Posterior vena cava (tissue), 2 donors: ENCODE measurements around the gene SLC38A10. TPM values are rescaled to one million over a fixed set of nuclear protein-coding genes. Genes with fewer than 3 reads are reported as not detected.

Source experiments
- DNase-seq: peaks from one replicate; pipeline ENCODE4 v3.0.0-alpha.2; 2020; ENCODE audit warnings: low spot score
- intact Hi-C, 2 donors: fragments of 100-400 bp; cut with DNase I; formaldehyde crosslinking; loops; one replicate each; pipeline versions ENCODE4 v1.14.1 to v1.14.2; 2022 to 2023
- total RNA-seq, 2 donors: library from RNA; stranded (reverse); fragmentation: NEBNext Ultra II Directional; extraction: Animal tissue kit (Norgen Biotek cat#: 25700); gene quantifications; one replicate each; pipeline ENCODE4 v1.2.1, GENCODE V29; 2021
- donor health status: DM: yes; HTN: yes; CAD: no.
- donor health status: DM: yes; HTN: yes; CAD: no.

The SLC38A10 gene
- total RNA-seq, 2 donors from 2014 or later: 59.6 to 85.1 TPM

DNA sequence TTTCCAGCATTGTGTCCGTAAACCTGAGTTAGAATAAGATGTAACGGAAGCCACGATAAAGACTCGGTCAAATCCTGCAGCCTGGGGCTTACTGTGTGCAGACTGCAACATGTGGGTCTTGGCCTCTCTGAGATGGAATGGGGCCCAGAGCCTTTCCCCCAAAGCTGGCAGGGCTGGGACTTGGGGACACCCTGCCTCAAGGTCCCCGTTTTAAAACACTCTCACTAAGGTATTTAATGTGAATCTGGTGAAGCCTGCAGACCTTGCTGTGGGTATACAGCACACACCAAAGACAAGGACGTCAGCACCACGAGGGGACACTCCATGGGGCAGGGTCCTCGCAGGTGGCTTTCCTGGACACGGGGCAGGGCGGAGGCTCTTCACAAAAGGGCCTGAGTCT, 53.9 kb downstream of the SLC38A10 start:
- intact Hi-C loops: loop anchor here (5.0 to 10.0 kb wide), 2 partner anchors 96 to 99 kb away; no protein-coding TSS in a partner anchor
- no peak for DNase-seq

DNA sequence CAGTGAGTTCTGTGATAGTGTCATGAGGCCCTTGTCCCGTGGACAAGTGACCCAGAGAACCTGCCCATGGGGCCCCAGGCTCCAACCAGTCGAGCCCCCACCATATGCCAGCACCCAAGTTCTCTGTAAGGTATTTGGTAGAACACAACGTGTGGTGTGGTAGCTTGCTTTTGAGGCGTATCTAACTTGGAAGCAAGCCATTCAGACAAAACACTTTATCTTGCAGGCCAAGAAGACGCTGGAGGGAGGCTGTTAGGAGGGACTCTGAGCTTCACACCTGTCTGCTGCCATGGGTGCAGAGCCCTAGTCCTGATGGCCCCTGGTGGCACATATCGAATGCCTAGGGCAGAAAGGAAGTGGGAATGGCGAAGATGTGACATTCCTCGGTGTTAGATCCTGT, 54.3 kb downstream of the SLC38A10 start:
- DNase-seq: no peak
- intact Hi-C loops: loop anchor here (5.0 to 10.0 kb wide), 2 partner anchors 96 to 98 kb away; no protein-coding TSS in a partner anchor

DNA sequence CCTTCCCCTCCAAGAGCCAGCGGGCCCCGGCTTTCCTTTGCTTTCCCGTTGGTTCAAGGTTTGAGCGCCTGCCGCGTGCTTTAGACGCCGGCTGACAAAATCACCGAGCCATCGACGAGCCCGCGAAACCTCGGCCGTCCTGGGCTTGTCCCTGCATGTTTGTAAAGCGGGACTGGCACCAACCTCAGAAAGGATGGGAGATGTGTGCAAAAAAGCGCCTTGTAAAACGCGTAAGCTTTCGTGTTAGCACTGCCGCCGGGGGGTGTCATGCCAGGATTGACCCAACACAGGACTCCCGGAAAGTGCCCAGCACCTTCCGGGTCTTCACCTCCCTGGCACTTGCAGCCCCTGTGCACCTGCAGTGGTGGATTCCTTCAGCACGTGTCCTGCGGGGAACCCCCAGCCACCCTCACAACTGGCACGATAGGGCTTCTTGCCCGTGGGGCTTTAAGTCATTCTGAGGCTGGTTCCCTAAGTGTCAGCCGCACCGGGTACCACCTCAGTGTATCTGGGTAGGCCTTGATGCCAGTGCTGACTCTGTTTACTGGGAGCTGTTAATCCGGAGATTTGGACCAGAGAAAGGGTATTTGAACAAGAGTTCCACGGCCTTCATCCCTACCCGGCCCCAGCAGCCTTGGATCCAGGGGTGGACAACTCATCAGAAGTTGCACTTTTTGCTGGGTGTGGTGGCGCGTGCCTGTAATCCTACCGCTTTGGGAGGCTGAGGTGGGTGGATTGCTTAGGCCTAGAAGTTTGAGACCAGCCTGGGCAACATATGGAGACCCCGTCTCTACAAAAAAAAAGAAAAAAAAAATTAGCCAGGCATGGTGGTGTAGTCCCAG, 55.2 kb downstream of the SLC38A10 start:
- intact Hi-C loops: loop anchor here (5.0 to 10.0 kb wide), 2 partner anchors 95 to 98 kb away; no protein-coding TSS in a partner anchor
- DNase-seq: no peak

DNA sequence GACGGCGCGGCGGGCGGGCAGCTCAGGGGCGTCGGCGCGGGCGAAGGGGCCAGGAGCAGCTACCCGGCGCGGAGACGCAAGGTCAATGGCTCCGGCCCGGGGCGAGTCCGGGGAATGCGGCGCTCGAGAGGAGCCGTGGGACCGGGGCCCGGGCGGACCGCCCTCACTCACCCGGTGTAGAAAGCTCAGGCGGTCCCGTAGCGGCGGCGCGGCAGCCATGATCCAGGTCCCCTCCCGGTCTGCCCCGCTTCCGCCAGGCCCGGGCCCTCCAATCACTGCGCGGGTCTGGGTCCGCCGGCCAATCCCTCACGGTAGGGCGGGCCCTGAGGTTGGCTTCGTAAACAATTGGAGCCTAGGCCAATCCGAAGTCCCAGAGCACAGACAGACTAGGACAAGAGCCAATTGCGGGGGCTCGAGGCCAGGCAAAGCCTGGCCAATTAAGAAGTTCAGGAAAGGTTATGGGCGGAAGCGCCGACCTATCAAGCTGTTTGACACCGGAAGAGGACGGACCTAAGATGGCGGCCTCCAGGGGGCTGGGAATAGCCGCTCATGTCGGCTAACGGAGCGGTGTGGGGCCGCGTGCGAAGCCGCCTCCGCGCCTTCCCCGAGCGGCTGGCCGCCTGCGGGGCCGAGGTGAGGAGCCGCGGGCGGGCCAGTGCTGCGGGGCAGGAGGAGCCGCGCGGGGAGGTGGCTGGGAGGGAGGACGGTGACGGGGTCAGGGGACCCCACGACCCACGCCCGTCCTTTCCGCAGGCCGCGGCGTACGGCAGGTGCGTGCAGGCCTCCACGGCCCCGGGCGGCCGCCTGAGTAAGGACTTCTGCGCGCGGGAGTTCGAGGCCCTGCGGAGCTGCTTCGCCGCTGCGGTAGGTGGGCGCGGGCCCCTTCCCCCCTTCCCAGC, 56.0 kb downstream of the SLC38A10 start, which contains the start of the genes NDUFAF8 and TEPSIN:
Gene NDUFAF8 (plus strand): TSS at position 504 of the 899 bp plus-strand sequence. CDS start 46 bp downstream, at position 550.
Gene TEPSIN (minus strand): TSS at position 241 of the 899 bp plus-strand sequence. CDS start 22 bp downstream, at position 219.
- DNase-seq: peak; percentile 98
- intact Hi-C loops: no loop called here

DNA sequence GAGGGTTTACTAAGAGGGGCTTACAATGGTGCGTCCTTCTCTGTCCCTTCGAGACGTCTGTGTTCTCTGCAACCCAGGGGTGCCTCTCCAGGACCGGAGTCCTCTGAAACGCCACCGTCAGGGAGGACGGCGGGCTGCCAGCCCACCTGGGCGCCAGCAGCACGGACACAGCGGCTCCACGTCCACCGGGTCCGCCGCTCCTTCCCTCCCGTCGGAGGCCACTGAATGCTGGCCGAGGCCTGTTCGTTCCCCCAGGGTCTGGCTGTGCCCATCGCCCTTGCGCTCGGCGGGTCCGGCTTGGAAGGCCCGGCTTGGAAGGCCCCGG, 56.7 kb downstream of the SLC38A10 start:
- DNase-seq: no peak
- intact Hi-C loops: no loop called here

DNA sequence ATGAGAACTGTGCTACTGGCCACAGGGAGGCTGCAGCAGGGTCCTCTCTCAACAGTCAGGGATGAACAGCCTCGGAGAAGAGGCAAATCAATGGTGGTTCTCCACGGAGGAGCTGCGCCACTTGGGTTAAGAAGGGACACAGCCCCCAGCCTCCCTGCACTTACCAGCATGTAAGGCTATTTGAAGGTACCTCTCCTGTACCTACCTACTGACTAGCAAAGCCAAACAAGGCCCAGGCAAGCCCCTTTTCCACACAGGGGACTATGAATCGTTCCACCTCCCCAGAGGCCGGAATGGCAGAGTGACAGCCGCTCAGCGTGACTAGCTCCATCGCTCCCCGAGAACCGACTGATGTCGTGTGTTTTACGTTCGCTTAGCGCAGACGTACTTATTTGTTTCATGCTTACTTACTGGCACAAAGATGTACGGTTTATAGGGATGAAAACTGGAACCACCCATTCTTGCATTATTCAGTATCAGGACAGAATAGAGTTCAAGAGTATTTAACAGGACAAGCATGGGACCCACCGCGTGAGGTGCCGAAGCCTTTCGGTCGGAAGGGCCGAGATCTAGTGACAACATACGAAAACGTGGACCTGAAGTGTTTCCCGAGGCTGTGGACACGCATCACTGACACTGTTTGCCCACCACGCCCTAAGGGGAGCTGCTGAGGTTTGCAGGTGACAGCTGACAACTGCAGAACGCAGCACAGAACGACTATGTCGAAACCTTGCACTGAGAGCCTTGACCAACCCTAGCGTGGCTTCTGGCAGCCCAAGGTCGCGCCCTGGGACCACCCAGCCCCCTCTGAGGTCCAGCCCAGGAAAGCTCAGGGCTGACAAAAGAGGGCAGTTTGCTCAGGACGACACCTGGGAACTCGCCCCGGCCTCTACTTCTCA, 57.3 kb downstream of the SLC38A10 start:
- intact Hi-C loops: no loop called here
- DNase-seq: no peak

DNA sequence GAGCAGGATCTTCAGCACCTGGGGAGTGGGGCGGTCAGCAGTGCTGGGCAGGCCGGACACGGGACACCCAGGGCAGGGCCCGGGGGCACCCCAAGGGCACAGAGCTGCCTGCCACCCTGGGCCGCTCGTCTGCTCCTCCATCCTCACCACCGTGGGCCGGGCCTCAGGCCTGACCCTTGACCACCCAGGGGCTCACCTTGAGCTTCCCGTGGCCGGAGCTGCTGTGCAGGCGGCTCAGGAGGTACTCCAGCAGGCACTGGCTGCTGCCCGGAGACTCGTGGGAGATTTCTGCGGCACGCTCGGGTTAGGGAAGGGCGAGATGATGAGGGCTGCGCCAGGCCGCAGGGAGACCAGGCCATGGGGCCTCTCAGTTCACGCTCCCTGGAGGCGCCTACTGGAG, 58.3 kb downstream of the SLC38A10 start:
- intact Hi-C loops: no loop called here
- DNase-seq: no peak

DNA sequence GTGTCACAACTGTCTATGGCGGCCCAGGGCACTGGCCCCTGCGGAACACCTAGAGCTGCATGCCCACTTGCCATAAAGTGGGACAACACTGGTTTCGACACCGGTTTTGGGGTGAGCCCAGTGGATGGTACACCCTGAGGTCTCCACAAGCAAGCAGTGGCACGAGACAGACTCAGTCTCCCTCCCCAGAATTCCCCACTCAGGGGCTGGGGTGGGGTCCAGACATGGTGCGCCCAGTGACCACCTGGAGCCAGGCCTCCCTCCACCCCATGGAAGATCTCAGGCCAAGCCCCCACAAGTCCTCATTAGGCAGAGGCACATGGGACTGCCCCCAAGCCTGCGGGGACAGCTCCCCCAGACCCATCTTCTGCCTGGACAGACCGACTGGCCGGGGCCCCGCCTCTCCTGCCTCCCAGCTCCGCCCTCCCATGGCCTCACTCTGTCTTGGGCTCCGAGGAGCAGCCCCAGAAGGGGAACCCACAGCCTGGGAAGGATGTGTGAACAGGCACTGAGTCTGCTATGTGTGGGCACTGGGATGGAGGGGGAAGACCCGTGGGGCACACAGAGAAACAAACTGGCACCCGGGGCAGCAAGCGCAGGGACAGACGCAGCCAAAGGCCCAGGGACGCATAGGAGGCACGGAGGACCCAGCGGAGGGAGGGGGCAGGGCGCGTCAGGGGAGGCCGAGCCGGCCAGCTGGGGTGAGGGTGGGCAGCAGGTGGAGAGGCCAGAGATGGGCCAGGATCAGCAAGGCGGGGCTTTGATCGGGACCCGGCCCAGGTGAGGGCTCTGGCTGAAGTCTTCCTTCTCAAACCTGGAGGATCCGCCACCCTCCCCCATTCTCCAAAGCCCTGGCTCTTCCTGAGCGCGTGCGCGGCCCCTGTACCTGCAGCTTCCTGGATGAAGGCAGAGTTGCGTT, 59.0 kb downstream of the SLC38A10 start:
- no peak for DNase-seq
- intact Hi-C loops: no loop called here

DNA sequence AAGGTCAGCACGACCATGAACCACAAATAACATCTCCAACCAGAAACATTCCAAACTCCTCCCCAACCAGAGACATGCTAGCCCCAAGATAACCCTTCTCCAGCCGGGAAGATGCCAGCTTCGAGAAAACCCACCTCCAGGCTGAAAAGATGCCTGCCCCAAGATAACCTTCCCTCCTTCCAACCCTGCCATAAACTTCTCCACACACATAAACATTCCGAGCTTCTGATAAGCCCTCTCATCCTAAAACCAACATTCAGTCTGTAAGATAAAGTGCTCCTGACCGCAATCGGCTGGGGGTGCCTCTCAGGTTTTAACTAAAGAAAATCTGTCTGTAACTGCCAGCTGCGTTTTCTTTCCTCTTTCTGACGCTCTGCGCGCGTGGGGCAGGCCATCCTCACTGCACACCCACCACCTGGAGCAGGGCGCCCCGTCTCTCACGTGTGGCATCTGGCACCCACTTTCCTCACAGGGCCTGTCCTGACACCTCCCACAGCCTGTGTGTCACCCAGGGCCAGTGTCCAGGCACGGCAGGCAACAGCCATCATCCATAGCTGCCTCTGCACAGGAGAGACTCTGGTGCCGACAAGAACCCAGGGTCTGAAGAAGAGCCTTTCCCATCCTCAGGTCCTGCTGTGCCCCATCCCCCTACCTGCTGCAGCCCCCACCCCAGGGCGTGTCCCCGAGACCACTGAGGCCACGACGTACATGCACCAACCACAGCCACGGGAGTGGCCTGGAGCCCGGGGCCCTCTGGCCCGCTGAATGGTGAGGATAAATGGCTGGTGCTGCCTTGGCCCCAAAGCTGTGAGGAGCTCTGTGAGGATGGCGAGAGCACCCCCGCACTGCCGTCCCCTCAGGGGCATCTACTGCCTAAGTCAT, 59.9 kb downstream of the SLC38A10 start:
- no peak for DNase-seq
- intact Hi-C loops: no loop called here

DNA sequence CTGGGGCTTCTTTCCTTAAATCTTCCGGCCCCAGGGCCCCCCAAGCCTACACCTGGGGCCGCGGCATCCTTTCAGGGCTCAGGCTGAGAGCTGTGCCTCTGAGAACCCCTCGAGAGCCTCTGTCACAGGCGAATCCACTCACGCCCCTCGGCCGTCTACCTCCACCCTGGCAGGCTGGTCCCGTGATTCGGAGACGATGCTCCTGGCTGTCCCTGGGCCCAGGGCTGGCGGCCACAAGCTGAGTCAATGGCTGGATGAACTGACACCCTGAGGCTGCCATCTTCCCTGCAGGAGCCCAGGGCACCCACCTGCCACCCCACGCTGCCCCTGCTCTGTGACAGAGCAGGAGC, 60.6 kb downstream of the SLC38A10 start:
- intact Hi-C loops: no loop called here

DNA sequence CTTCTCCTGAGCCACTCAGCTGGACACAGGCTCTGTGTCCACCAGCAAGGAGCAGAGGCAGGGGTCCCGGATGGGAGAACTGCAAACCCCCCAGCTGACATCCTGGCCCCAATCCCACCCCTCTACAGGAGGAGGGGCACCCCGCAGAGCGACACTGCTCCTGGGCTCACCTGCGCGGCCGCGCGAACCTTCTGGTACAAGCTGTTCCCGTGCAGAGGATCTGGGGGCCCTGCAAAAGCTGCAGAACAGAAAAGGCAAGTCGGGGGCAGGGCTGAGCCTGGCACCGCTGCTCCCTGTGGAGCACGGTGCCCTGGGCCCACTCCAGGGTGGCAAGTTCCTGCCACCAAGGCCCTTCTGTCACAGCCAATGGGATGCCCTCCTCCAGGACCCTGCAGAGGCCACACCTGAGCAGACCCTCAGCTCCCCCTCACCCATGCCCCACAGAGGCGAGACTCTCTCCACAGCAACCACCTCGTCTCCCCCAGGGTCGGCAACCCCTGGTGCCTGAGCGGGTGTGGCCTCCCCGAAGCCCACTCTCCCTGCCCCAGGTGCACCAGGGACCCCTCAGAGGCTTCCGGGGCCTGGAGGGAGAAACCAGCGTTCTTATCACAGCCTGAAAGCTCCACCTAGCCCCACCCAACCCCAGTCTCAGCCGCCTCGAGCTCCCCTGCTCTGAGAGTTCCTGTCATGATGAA, 61.1 kb downstream of the SLC38A10 start:
- intact Hi-C loops: no loop called here
- no peak for DNase-seq

More for the DNA sequence above, 60.6 kb downstream of the SLC38A10 start:
- DNase-seq: no peak

DNA sequence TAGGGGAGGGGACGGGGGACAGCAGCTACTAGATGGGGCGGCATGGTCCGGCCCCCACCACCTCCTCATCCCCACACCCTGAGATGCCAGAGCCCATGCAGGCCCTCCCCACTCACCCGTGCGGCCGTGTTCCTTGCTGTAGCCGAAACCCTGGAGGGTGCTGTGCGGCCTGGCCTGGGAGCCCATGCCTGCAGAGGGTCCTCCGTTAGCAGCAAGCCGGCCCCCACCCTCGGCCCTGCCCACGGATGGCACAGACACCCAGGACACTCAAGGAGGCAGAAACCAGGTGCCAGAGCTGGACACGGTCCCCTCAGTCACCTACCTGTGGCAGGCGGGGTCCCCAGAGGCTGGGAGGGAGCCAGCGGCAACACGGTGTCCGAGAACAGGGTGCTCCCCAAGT, 61.8 kb downstream of the SLC38A10 start:
- no peak for DNase-seq
- intact Hi-C loops: no loop called here

DNA sequence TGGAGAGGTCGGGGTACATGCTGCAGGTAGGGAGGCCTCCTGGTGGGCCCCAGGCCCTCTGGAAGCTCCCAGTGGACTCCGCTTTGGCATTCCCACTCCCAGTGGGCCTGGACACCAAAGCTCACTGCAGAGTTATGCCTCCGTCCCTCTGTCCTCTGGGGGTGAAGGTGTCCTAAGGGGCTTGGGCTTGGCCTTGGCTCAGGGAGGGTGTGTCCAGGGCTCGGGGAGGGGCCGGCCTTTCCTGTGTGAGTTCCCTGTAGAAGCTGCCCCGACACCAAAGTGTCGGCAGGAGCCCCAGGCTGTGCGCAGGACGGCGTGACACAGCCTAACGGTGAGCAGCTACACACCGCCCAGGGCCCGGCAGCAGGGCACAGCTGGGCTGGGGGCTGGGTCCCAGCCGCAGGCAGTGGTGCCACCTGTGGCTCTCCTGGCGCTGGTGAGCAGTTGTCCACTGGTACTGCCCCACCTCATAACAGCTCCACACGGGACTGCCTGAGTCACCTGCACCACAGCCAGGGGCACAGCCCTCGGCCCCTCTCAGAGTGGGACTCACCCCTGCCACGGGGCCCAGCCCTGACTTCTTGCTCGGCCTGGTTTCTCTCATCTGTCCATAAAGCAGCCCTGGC, 62.4 kb downstream of the SLC38A10 start:
- DNase-seq: no peak
- intact Hi-C loops: no loop called here

DNA sequence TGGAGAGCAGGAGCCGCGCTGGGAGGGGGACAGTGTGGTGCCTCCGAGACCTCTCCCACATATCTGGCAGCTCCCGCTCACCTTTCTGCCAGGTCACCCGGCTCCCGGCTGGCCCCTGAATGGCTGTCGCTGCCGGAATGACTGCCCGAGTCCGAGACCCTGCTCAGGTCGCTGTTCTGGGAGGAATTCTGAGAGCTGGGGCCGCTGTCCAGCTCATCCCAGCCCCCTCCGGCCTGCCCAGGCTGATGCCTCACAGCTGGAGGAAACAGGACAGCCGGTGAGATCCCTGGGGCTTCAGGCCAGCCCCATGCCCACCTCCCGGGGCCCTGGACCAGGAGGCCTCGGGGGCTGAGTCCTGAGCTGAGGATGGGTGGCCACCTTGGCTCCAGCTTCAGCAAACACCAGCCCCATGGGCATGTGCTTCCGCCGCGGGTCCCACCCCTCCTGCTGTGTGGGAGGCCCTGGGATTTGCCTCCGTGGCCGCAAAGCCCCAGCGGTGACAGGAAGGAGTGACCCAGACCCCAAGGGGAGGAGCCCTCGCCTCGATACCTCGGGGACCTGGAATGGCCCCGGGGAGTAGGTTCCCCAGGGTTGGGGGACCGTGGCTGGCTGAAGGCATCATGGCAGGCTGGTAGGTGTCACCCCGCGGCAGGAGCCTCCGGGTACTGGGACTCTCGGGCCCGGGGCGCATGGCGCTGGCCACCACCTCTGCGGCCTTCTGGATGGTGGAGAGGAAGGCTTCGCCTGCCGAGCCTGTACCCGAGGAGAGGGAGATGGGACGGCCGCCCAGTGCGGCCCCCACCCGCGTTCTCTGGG, 63.1 kb downstream of the SLC38A10 start:
- DNase-seq: no peak
- intact Hi-C loops: no loop called here

DNA sequence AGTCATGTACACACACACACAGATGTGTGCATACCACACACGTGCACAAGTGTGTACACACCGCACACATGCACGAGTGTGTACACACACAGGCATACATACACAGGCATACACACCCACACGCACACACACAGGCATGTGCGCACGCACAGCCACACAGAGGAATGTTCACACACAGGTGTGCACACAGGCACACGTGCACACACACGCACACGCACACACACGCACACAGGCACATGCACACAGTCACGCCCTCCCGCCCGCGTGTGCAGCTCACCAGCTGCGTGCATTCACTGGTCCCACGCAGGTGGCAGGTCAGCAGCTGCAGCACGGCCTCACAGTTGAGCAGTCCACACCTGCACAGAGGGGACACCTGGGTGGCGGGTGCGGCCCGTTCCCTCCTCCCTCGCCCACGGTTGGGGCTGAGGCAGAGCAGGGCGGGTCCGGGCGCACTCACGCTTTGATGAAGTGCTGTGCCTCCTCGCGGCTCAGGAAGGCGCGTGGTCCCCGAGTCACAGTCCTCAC, 63.9 kb downstream of the SLC38A10 start:
- intact Hi-C loops: no loop called here
- DNase-seq: no peak
